Duodenal mucosa (tissue), 2 donors: ENCODE results near the gene C11orf21.
A peak's percentile ranks its signal among the peaks of the same experiment; 100 is the strongest.

Experiments used
- H3K27ac ChIP-seq: one replicate; pipeline ENCODE4 v1.7.0; 2013; ENCODE audit warnings: low read depth, low read length
- H3K27me3 ChIP-seq, 2 donors: one replicate each; pipeline ENCODE4 v1.7.0; 2013; ENCODE audit warnings: low read length in 2 of 2, control low read depth in 1 of 2; ENCODE audit not compliant: insufficient read depth in 2 of 2, control insufficient read depth in 1 of 2
- H3K36me3 ChIP-seq, 2 donors: one replicate each; pipeline ENCODE4 v1.7.0; 2013; ENCODE audit warnings: low read length in 2 of 2, control low read depth in 1 of 2; ENCODE audit not compliant: insufficient read depth in 2 of 2, control insufficient read depth in 1 of 2
- H3K4me1 ChIP-seq, 2 donors: one replicate each; pipeline ENCODE4 v1.7.0; 2013; ENCODE audit warnings: low read length in 2 of 2, control low read depth in 1 of 2; ENCODE audit not compliant: insufficient read depth in 2 of 2, control insufficient read depth in 1 of 2
- H3K4me3 ChIP-seq, 2 donors: one replicate each; pipeline ENCODE4 v1.7.0; 2013; ENCODE audit warnings: low read length in 2 of 2, low read depth in 1 of 2
- H3K9ac ChIP-seq, 2 donors: one replicate each; pipeline ENCODE4 v1.7.0; 2013; ENCODE audit warnings: low read length in 2 of 2, low read depth in 1 of 2
- H3K9me3 ChIP-seq, 2 donors: one replicate each; pipeline ENCODE4 v1.7.0; 2013; ENCODE audit warnings: low read length in 2 of 2, control low read depth in 1 of 2; ENCODE audit not compliant: control insufficient read depth in 1 of 2

C11orf21 gene

GRCh38 chr11:2266586-2267305 is 35.0 kb downstream of the C11orf21 start:
- Histone ChIP-seq H3K9ac (no peak overlapping the region), H3K4me1 (peaks cover 16 to 42% of the 10 kb centered on the region in 2 donors)

GRCh38 chr11:2265854-2266585 is 35.7 kb downstream of the C11orf21 start:
- H3K9me3 ChIP-seq: no peaks in the 10 kb centered on the region
- H3K9ac ChIP-seq: peak overlapping the region; percentile 2 to 43
- peaks cover 0 to 9% of the 10 kb centered on the region in 2 donors for H3K27me3 ChIP-seq
- H3K4me1 ChIP-seq: peaks cover 16 to 41% of the 10 kb centered on the region in 2 donors
- H3K27ac ChIP-seq: no peak overlapping the region
- no peaks in the 10 kb centered on the region for H3K36me3 ChIP-seq
- H3K4me3 ChIP-seq: peak overlapping the region in 1 of 2 donors; percentile 48

More at GRCh38 chr11:2266586-2267305, 35.0 kb downstream of the C11orf21 start:
- Histone ChIP-seq H3K4me3 (no peak overlapping the region), H3K27me3 (peaks cover 0 to 14% of the 10 kb centered on the region in 2 donors), H3K27ac (no peak overlapping the region), H3K36me3 (no peaks in the 10 kb centered on the region), H3K9me3 (no peaks in the 10 kb centered on the region)

- Histone ChIP-seq H3K9ac (peak overlapping the region; percentile 2 to 43), H3K9me3 (no peaks in the 10 kb centered on the region), H3K36me3 (no peaks in the 10 kb centered on the region), H3K4me3 (peak overlapping the region in 1 of 2 donors; percentile 48), H3K4me1 (peaks cover 16 to 35% of the 10 kb centered on the region in 2 donors), H3K27ac (no peak overlapping the region), H3K27me3 (peaks cover 0 to 3% of the 10 kb centered on the region in 2 donors)
Observed at GRCh38 chr11:2265396-2265795, 36.3 kb downstream of the C11orf21 start.

GRCh38 chr11:2264366-2265053 is 37.2 kb downstream of the C11orf21 start:
- no peaks in the 10 kb centered on the region for H3K36me3 ChIP-seq
- peaks cover 0 to 3% of the 10 kb centered on the region in 2 donors for H3K27me3 ChIP-seq
- no peak overlapping the region for H3K27ac ChIP-seq
- H3K4me1 ChIP-seq: peaks cover 16 to 29% of the 10 kb centered on the region in 2 donors
- H3K4me3 ChIP-seq: no peak overlapping the region
- no peaks in the 10 kb centered on the region for H3K9me3 ChIP-seq
- no peak overlapping the region for H3K9ac ChIP-seq

- H3K4me1 ChIP-seq: peaks cover 16 to 29% of the 10 kb centered on the region in 2 donors
- no peak overlapping the region for H3K4me3 ChIP-seq
- H3K9ac ChIP-seq: no peak overlapping the region
- H3K27ac ChIP-seq: no peak overlapping the region
- peaks cover 0 to 3% of the 10 kb centered on the region in 2 donors for H3K27me3 ChIP-seq
- no peaks in the 10 kb centered on the region for H3K36me3 ChIP-seq
- H3K9me3 ChIP-seq: no peaks in the 10 kb centered on the region
Observed at GRCh38 chr11:2263724-2264360, 37.9 kb downstream of the C11orf21 start.

- Histone ChIP-seq H3K4me3 (no peak overlapping the region), H3K4me1 (peaks cover 16 to 23% of the 10 kb centered on the region in 2 donors), H3K27ac (no peak overlapping the region), H3K27me3 (no peaks in the 10 kb centered on the region), H3K9ac (no peak overlapping the region), H3K36me3 (no peaks in the 10 kb centered on the region), H3K9me3 (no peaks in the 10 kb centered on the region)
Observed at GRCh38 chr11:2263071-2263565, 38.6 kb downstream of the C11orf21 start.

- Histone ChIP-seq H3K9me3 (no peaks in the 10 kb centered on the region), H3K36me3 (no peaks in the 10 kb centered on the region), H3K4me3 (no peak overlapping the region), H3K9ac (no peak overlapping the region), H3K27ac (no peak overlapping the region), H3K4me1 (peaks cover 16 to 19% of the 10 kb centered on the region in 2 donors), H3K27me3 (no peaks in the 10 kb centered on the region)
Observed at GRCh38 chr11:2262301-2263070, 39.2 kb downstream of the C11orf21 start.

- H3K27ac ChIP-seq: no peak overlapping the region
- no peaks in the 10 kb centered on the region for H3K36me3 ChIP-seq
- H3K27me3 ChIP-seq: no peaks in the 10 kb centered on the region
- H3K9me3 ChIP-seq: no peaks in the 10 kb centered on the region
- H3K4me3 ChIP-seq: no peak overlapping the region
- H3K4me1 ChIP-seq: peaks cover 14 to 18% of the 10 kb centered on the region in 2 donors
- no peak overlapping the region for H3K9ac ChIP-seq
Observed at GRCh38 chr11:2261436-2262230, 40.1 kb downstream of the C11orf21 start.
